ENCODE results near the gene EML3. TPM values are rescaled to one million over a fixed set of nuclear protein-coding genes. Genes with fewer than 3 reads are reported as not detected.

Gene EML3
- total and polyA plus RNA-seq, 8 donors = 39.3 to 82.5 (median 54.1) TPM

GRCh38 chr11:62601372-62602140 is 11.0 kb downstream of the EML3 start, which contains the start of gene MTA2:
TSS of gene MTA2 (minus strand) at chr11:62601865. CDS start at chr11:62601450, 415 bp downstream.
- ATAC-seq = peak; percentile 90
- H3K27ac ChIP-seq = peak within 1 kb of the TSS; percentile 96 to 97
- peak; percentile 96 to 99 (median 98) for DNase-seq
- peaks cover 25 to 53% of the 10 kb centered on the region in 2 donors for H3K4me1 ChIP-seq
- no peaks in the 10 kb centered on the region for H3K27me3 ChIP-seq
- intact Hi-C loops (cut with DNase I) = no loop called here
- no peak for TF ChIP-seq CTCF (IDR thresholded peaks at IDR 0.05)
- peak within 1 kb of the TSS; percentile 98 for H3K4me3 ChIP-seq
- peaks cover 0 to 57% of the 10 kb centered on the region in 2 donors for H3K36me3 ChIP-seq
- H3K9me3 ChIP-seq = no peaks in the 10 kb centered on the region

DNA sequence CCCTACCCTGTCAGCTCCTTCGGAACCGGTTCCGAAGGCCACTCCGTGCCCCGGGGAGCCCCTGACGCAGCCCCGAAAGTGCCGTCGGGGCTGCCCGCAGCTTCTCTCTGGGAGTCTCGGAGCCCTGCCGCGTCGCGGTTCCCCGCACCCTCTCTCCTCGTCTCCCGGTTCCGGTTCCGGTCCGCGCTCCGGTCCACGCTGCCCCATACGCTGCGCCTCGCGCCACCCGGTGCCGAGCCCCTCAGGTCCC is 11.5 kb downstream of the EML3 start:
- peak overlapping the region; percentile 96 to 97 for H3K27ac ChIP-seq
- TF ChIP-seq CTCF (IDR thresholded peaks at IDR 0.05) = no peak
- peak overlapping the region; percentile 98 for H3K4me3 ChIP-seq
- H3K9me3 ChIP-seq = no peaks in the 10 kb centered on the region
- ATAC-seq (peak; percentile 29), DNase-seq (peak in 2 of 4 donors; percentile 61 to 92)
- intact Hi-C loops (cut with DNase I) = no loop called here
- peaks cover 25 to 53% of the 10 kb centered on the region in 2 donors for H3K4me1 ChIP-seq
- H3K27me3 ChIP-seq = no peaks in the 10 kb centered on the region
- peaks cover 0 to 58% of the 10 kb centered on the region in 2 donors for H3K36me3 ChIP-seq

DNA sequence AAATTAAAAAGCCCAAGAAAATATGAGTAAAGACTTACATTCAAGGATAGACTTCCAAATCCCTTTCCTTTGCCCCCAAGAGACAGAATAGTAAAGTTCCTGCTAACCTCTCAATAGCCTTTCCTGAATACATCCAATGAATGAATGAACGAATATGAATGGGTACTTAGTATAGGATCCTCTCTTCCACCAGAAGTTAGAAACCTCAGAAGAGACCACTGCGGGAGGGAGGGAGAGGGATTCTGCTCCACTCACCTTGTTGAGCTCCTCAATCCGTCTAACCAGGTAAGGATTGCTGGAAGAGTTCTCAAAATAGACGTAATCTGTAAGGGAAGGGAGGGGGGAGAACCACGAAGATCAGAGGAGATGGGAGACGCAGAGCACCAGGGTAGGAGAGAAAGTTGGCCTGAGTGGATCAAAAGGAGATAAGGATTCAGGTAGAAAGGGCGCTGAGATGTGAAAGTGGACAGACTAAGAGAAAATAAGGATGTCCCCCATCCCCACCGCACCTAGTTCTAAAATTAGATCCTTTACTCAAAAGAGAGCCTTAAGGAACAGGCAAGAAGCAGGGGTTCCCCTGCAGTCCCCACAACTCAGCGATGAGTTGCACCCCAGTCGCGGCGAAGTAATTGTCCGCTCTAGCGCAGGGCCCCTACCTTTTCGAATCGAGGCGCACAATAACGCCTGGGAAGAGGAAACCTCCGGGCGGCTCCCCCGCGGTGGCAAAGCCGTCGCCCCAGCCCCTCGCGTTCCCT is 12.0 kb downstream of the EML3 start:
- Histone ChIP-seq H3K36me3 (peaks cover 0 to 58% of the 10 kb centered on the region in 2 donors), H3K4me3 (peak overlapping the region; percentile 98), H3K27me3 (no peaks in the 10 kb centered on the region), H3K4me1 (peaks cover 25 to 53% of the 10 kb centered on the region in 2 donors), H3K27ac (peak overlapping the region; percentile 96 to 97), H3K9me3 (no peaks in the 10 kb centered on the region)
- DNase-seq (no peak), ATAC-seq (no peak)
- intact Hi-C loops (cut with DNase I) = no loop called here
- TF ChIP-seq CTCF (IDR thresholded peaks at IDR 0.05) = no peak

DNA sequence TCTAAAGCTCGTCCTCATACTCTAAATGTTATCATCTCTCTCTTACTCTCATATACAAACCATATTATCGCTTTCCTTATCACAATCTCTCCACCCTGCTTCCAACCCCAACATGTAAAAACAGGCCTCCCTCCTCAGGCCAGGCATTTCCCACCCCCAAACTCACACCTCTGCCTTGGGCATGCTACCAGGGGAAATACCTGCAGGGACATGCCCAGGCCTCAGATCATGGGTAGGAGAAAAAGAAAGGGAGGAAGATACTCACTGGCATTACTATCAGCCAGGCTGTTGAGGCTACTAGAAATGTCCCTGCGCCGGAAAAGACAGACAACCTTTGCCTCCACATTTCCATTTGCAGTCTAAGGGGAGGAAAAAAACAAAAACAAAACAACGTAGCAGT is 12.7 kb downstream of the EML3 start:
- H3K27ac ChIP-seq = peak overlapping the region; percentile 56 to 97
- H3K36me3 ChIP-seq = peaks cover 0 to 58% of the 10 kb centered on the region in 2 donors
- peaks cover 25 to 53% of the 10 kb centered on the region in 2 donors for H3K4me1 ChIP-seq
- H3K9me3 ChIP-seq = no peaks in the 10 kb centered on the region
- intact Hi-C loops (cut with DNase I) = no loop called here
- no peaks in the 10 kb centered on the region for H3K27me3 ChIP-seq
- DNase-seq (no peak), ATAC-seq (no peak)
- TF ChIP-seq CTCF (IDR thresholded peaks at IDR 0.05) = no peak
- H3K4me3 ChIP-seq = peak overlapping the region; percentile 98

DNA sequence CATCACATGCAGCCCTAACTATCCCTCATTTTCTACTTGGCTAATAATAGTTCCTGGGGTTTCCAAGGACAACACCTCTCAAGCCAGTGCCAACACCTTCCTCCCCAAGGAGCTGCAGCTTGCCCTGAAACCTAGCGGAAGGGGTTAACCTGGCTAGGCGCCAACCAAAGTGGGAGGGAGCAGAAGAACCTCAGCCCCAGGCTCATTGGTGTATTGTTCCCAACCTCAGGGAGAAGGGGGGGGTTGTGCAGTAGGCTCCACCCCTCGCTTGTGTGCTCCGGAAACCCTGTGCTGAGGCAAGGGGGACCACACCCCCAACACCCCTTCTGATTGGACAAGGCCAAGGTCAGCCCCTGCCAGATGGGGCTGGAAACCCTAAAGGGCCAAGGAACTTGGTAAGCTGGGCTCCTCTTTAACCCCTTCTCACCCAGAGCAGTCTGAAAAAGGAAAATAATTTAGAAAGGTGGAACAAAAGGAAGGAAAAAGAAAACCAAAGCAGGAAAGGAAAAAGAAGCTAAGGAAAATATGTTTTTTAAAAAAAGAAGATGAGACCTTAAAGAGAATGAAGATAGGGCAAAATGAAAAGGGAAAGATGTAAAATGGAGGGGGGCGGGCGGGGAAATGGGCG is 13.4 kb downstream of the EML3 start:
- Histone ChIP-seq H3K27ac (peak overlapping the region; percentile 62 to 97), H3K27me3 (no peaks in the 10 kb centered on the region), H3K4me3 (peak overlapping the region in 1 of 2 donors; percentile 98), H3K9me3 (no peaks in the 10 kb centered on the region), H3K4me1 (peaks cover 25 to 53% of the 10 kb centered on the region in 2 donors), H3K36me3 (peaks cover 0 to 58% of the 10 kb centered on the region in 2 donors)
- DNase-seq = peak; percentile 78 to 95 (median 90)
- TF ChIP-seq CTCF (IDR thresholded peaks at IDR 0.05) = no peak
- peak; percentile 53 for ATAC-seq
- intact Hi-C loops (cut with DNase I) = no loop called here
